IMR-90 (cell line): ENCODE data around the gene CARD10. TPM values are rescaled to one million over a fixed set of nuclear protein-coding genes. Genes with fewer than 3 reads are reported as not detected.

Source experiments
- ATAC-seq: fragments of 200-7000 bp; cut with Tn5 transposase; 2 replicates; pipeline ENCODE4 v1.9.1; 2020; ENCODE audit warnings: low read depth, mild to moderate bottlenecking, moderate library complexity
- BruUV-seq: library from RNA; stranded (reverse); fragments of 400-500 nt; replicated peaks from 2 replicates; lab custom pipeline; 2021; lab: Mats Ljungman, UMichigan
- CTCF ChIA-PET: fragments of 300-600 bp; formaldehyde crosslinking; extraction: SDS; loops from one replicate; lab custom pipeline; 2021; ENCODE audit warnings: antibody characterized with exemption; lab: Yijun Ruan, JAX
- POLR2A ChIA-PET: fragments of 300-600 bp; sonication (Branson Sonifier 250); formaldehyde crosslinking; loops from one replicate; lab custom pipeline; 2022; ENCODE audit warnings: antibody characterized with exemption; ENCODE audit not compliant: unreplicated experiment; lab: Charles Lee
- DNase-seq: peaks from one replicate; pipeline ENCODE4 v3.0.0; 2013
- H2AFZ ChIP-seq: replicated peaks from 2 replicates; pipeline ENCODE3; 2013; ENCODE audit warnings: low read length, mild to moderate bottlenecking; ENCODE audit not compliant: poor library complexity
- H2AK5ac ChIP-seq: 2 replicates; pipeline ENCODE4 v1.6.1; 2013; ENCODE audit warnings: low read depth, low read length, inconsistent platforms
- H2AK9ac ChIP-seq: replicated peaks from 2 replicates; pipeline ENCODE3; 2013; ENCODE audit warnings: mild to moderate bottlenecking, low read depth, low read length, moderate library complexity; ENCODE audit not compliant: poor library complexity
- H2BK120ac ChIP-seq: 2 replicates; pipeline ENCODE4 v1.6.1; 2013; ENCODE audit warnings: low read depth, low read length, inconsistent platforms
- H2BK15ac ChIP-seq: 3 replicates; pipeline ENCODE4 v1.6.1; 2013; ENCODE audit warnings: low read depth, low read length, inconsistent platforms
- H2BK20ac ChIP-seq: 2 replicates; pipeline ENCODE4 v1.6.1; 2013; ENCODE audit warnings: low read depth, mild to moderate bottlenecking, inconsistent platforms, low read length, moderate library complexity
- H2BK5ac ChIP-seq: 2 replicates; pipeline ENCODE4 v1.6.1; 2013; ENCODE audit warnings: mild to moderate bottlenecking, low read depth, low read length, inconsistent platforms; ENCODE audit not compliant: poor library complexity, severe bottlenecking
- H3K14ac ChIP-seq: replicated peaks from 2 replicates; pipeline ENCODE4 v1.6.1; 2013; ENCODE audit warnings: low read depth, low read length, inconsistent platforms
- H3K18ac ChIP-seq: 2 replicates; pipeline ENCODE4 v1.6.1; 2013; ENCODE audit warnings: low read depth, low read length, control low read depth
- H3K23ac ChIP-seq: 2 replicates; pipeline ENCODE4 v1.6.1; 2013; ENCODE audit warnings: low read depth, low read length, inconsistent platforms
- H3K27ac ChIP-seq: 2 replicates; pipeline ENCODE4 v1.5.1; 2013; ENCODE audit warnings: mild to moderate bottlenecking, control low read depth, low read length; ENCODE audit not compliant: insufficient read depth
- H3K27me3 ChIP-seq: 2 replicates; pipeline ENCODE4 v1.6.1; 2013; ENCODE audit warnings: low read length; ENCODE audit not compliant: control insufficient read depth, insufficient read depth
- H3K36me3 ChIP-seq: 2 replicates; pipeline ENCODE4 v1.6.1; 2013; ENCODE audit warnings: low read length, mixed read lengths; ENCODE audit not compliant: control insufficient read depth, insufficient read depth
- H3K4ac ChIP-seq: 2 replicates; pipeline ENCODE4 v1.6.1; 2013; ENCODE audit warnings: low read depth, low read length, inconsistent platforms
- H3K4me1 ChIP-seq: 2 replicates; pipeline ENCODE4 v1.6.1; 2013; ENCODE audit warnings: low read length, mixed read lengths; ENCODE audit not compliant: control insufficient read depth, insufficient read depth
- H3K4me2 ChIP-seq: 2 replicates; pipeline ENCODE4 v1.6.1; 2013; ENCODE audit warnings: low read depth, mild to moderate bottlenecking, control low read depth, low read length, moderate library complexity
- H3K4me3 ChIP-seq: 2 replicates; pipeline ENCODE4 v1.5.1; 2013; ENCODE audit warnings: low read depth, mild to moderate bottlenecking, control low read depth, low read length, moderate library complexity; ENCODE audit not compliant: insufficient read depth
- H3K56ac ChIP-seq: 2 replicates; pipeline ENCODE4 v1.6.1; 2013; ENCODE audit warnings: low read length, inconsistent platforms; ENCODE audit not compliant: insufficient read depth; ENCODE audit errors: extremely low read depth
- H3K79me1 ChIP-seq, 2 experiments: 2 replicates each; pipeline ENCODE4 v1.6.1; 2013; ENCODE audit warnings: low read length in 2 of 2, inconsistent platforms in 1 of 2, low read depth in 1 of 2
- H3K9ac ChIP-seq: 2 replicates; pipeline ENCODE4 v1.6.1; 2013; ENCODE audit warnings: low read depth, low read length, control low read depth
- H3K9me1 ChIP-seq: 2 replicates; pipeline ENCODE4 v1.6.1; 2013; ENCODE audit warnings: low read length, inconsistent platforms; ENCODE audit not compliant: insufficient read depth
- H3K9me3 ChIP-seq: 2 replicates; pipeline ENCODE4 v1.6.1; 2013; ENCODE audit warnings: low read length; ENCODE audit not compliant: control insufficient read depth, insufficient read depth
- H4K20me1 ChIP-seq: 2 replicates; pipeline ENCODE4 v1.6.1; 2013; ENCODE audit warnings: low read length, inconsistent platforms; ENCODE audit not compliant: insufficient read depth
- H4K5ac ChIP-seq: 2 replicates; pipeline ENCODE4 v1.6.1; 2013; ENCODE audit warnings: mild to moderate bottlenecking, low read depth, low read length, control low read depth
- H4K8ac ChIP-seq, 2 experiments: 2 replicates each; pipeline ENCODE4 v1.6.1; 2013; ENCODE audit warnings: low read depth in 2 of 2, low read length in 2 of 2, control low read depth in 1 of 2, inconsistent platforms in 1 of 2
- H4K91ac ChIP-seq: 2 replicates; pipeline ENCODE4 v1.6.1; 2013; ENCODE audit warnings: low read depth, low read length, inconsistent platforms; ENCODE audit not compliant: insufficient read depth
- BHLHE40 ChIP-seq: fragments of 150-350 bp; IDR thresholded peaks from 2 replicates; pipeline ENCODE4 v1.6.1; 2016; ENCODE audit warnings: mild to moderate bottlenecking, low read depth, low read length
- CEBPB ChIP-seq: IDR thresholded peaks from 2 replicates; pipeline ENCODE4 v1.6.1; 2012; ENCODE audit warnings: low read depth, low read length, improper control_type of control experiment
- CHD1 ChIP-seq: IDR thresholded peaks from 2 replicates; pipeline ENCODE4 v1.6.1; 2012; ENCODE audit warnings: low read depth, low read length, improper control_type of control experiment
- CTCF ChIP-seq: conservative IDR thresholded peaks from 2 replicates; pipeline ENCODE4 v1.5.1; 2012; ENCODE audit warnings: mild to moderate bottlenecking, low read depth, low read length, improper control_type of control experiment
- FOS ChIP-seq: fragments of 150-350 bp; IDR thresholded peaks from 2 replicates; pipeline ENCODE4 v1.6.1; 2016; ENCODE audit warnings: low read depth, low read length
- MAFK ChIP-seq: IDR thresholded peaks from 2 replicates; pipeline ENCODE4 v1.6.1; 2012; ENCODE audit warnings: low read depth, low read length, improper control_type of control experiment
- MXI1 ChIP-seq: IDR thresholded peaks from 2 replicates; pipeline ENCODE4 v1.6.1; 2012; ENCODE audit warnings: low read depth, mild to moderate bottlenecking, low read length, moderate library complexity, borderline replicate concordance
- NFE2L2 ChIP-seq: fragments of 150-350 bp; IDR thresholded peaks from 2 replicates; pipeline ENCODE4 v1.6.1; 2016; ENCODE audit warnings: low read depth, mild to moderate bottlenecking, low read length
- POLR2A ChIP-seq: IDR thresholded peaks from 2 replicates; pipeline ENCODE4 v1.6.1; 2012; ENCODE audit warnings: mild to moderate bottlenecking, low read depth, low read length
- RAD21 ChIP-seq: IDR thresholded peaks from 2 replicates; pipeline ENCODE4 v1.6.1; 2012; ENCODE audit warnings: low read length, improper control_type of control experiment
- RCOR1 ChIP-seq: IDR thresholded peaks from 2 replicates; pipeline ENCODE4 v1.6.1; 2012; ENCODE audit warnings: mild to moderate bottlenecking, low read length, improper control_type of control experiment; ENCODE audit not compliant: insufficient replicate concordance
- RFX5 ChIP-seq: IDR thresholded peaks from 2 replicates; pipeline ENCODE4 v1.8.0; 2012; ENCODE audit warnings: low read depth, mild to moderate bottlenecking, low read length, moderate library complexity
- SMC3 ChIP-seq: fragments of 150-350 bp; IDR thresholded peaks from 2 replicates; pipeline ENCODE4 v1.6.1; 2016; ENCODE audit warnings: low read depth, mild to moderate bottlenecking, antibody characterized with exemption, low read length, moderate library complexity
- USF2 ChIP-seq: fragments of 150-350 bp; IDR thresholded peaks from 2 replicates; pipeline ENCODE4 v1.6.1; 2017; ENCODE audit warnings: mild to moderate bottlenecking, antibody characterized with exemption, low read length, low read depth
- WGBS, 2 experiments: methylation state at CpG; one replicate each; pipeline versions ENCODE4 v1.1.5 to v1.1.7; 2013; ENCODE audit warnings: missing lambda C conversion rate in 2 of 2; ENCODE audit not compliant: insufficient read length in 1 of 2; ENCODE audit errors: extremely low coverage in 2 of 2; 5-methylcytosine and 5-hydroxymethylcytosine counted together
- dilution Hi-C: fragments of 300-500 bp; cut with HindIII; formaldehyde crosslinking; loops from one replicate; pipeline ENCODE4 v1.14.3; 2018; ENCODE audit warnings: low sequenced_read_pairs; ENCODE audit not compliant: unreplicated experiment
- in situ Hi-C: fragments of 300-500 bp; cut with MboI; formaldehyde crosslinking; loops from 3 replicates; pipeline ENCODE4 v1.14.3; 2019; ENCODE audit warnings: low sequenced_read_pairs, inconsistent platforms, mixed read lengths
- intact Hi-C: fragments of 100-400 bp; cut with micrococcal nuclease; formaldehyde crosslinking; loops from 2 replicates; pipeline ENCODE4 v1.10.0; 2022
- polyA plus RNA-seq, 3 experiments: library from polyadenylated mRNA; depleted of rRNA; stranded (reverse); fragments of >200 nt; gene quantifications; 2 replicates each; pipeline ENCODE4 v1.2.3, GENCODE V29; 2012; ENCODE audit warnings: low replicate concordance in 1 of 3
- total RNA-seq: library from RNA; depleted of rRNA; stranded (reverse); fragments of >200 nt; gene quantifications from 2 replicates; pipeline ENCODE4 v1.2.3, GENCODE V29; 2012
- TF ChIP-seq, protein P1 (sequence below): fragments of 150-350 bp; IDR thresholded peaks from 2 replicates; pipeline ENCODE4 v1.6.1; 2016; ENCODE audit warnings: low read depth, mild to moderate bottlenecking, low read length, moderate library complexity, borderline replicate concordance

The CARD10 gene
- total and polyA plus RNA-seq, 2 of the 4 experiments (the other 2 are of a cell fraction), result 6.1 to 18.4 TPM

- no peak for ATAC-seq
- H2BK15ac ChIP-seq, result peak overlapping the region; percentile 63; the same call in 2 of the 3 replicates
- H3K4me2 ChIP-seq, result no peak overlapping the region
- no peaks in the 10 kb centered on the region for H3K9me3 ChIP-seq
- 83% methylated on average over 1 of the region's 14 CpGs; no CpG with 5 or more reads in 1 of the 2 experiments for WGBS, 2 experiments
- H4K91ac ChIP-seq, result peak overlapping the region; percentile 87
- H4K5ac ChIP-seq, result peak overlapping the region; percentile 55; the same call in 1 of the 2 replicates
- peak overlapping the region; percentile 66; the same call in 1 of the 2 replicates for H3K18ac ChIP-seq
- peak; percentile 12 for DNase-seq
- H3K79me1 ChIP-seq, result peaks cover 0 to 3% of the 10 kb centered on the region in 2 experiments; a peak in 1 of 4 replicates
- peak overlapping the region; percentile 24 for H2AFZ ChIP-seq
- peak overlapping the region; percentile 90 for H2BK20ac ChIP-seq
- dilution Hi-C loops (no loop called here), in situ Hi-C loops (loop anchor here (5.0 kb wide), 1 partner anchor 139 kb away; no protein-coding TSS in a partner anchor), intact Hi-C loops (loop anchor here (1.0 to 5.0 kb wide), 3 partner anchors 24 to 379 kb away; no protein-coding TSS in a partner anchor)
- H3K27ac ChIP-seq, result peak overlapping the region; percentile 10; the same call in 1 of the 2 replicates
- H3K56ac ChIP-seq, result peak overlapping the region; percentile 26; the same call in 1 of the 2 replicates
- H3K14ac ChIP-seq, result peak overlapping the region; percentile 92
- POLR2A ChIA-PET, result no interaction called here
- H4K20me1 ChIP-seq, result no peaks in the 10 kb centered on the region
- peak overlapping the region; percentile 10 to 63; a peak in 3 of 4 replicates for H4K8ac ChIP-seq
- peak overlapping the region; percentile 90 for H3K4ac ChIP-seq
- no TSS peak for BruUV-seq
- H3K36me3 ChIP-seq, result no peaks in the 10 kb centered on the region
- peak overlapping the region; percentile 89 for H2BK120ac ChIP-seq
- peaks cover 17% of the 10 kb centered on the region for H3K4me1 ChIP-seq
- no peak overlapping the region for H3K4me3 ChIP-seq
- CTCF ChIA-PET, result interaction anchor here (0.5 to 1.2 kb wide), 6 partner anchors 27 to 139 kb away, joined by 3 to 4 read pairs (median 3); no protein-coding TSS in a partner anchor
- H2AK5ac ChIP-seq, result peak overlapping the region; percentile 65
- H3K27me3 ChIP-seq, result peaks cover 4% of the 10 kb centered on the region; the same call in 1 of the 2 replicates
- peaks cover 14% of the 10 kb centered on the region for H3K9me1 ChIP-seq
- no peak overlapping the region for H3K9ac ChIP-seq
- peak overlapping the region; percentile 79; the same call in 1 of the 2 replicates for H3K23ac ChIP-seq
- H2BK5ac ChIP-seq, result peak overlapping the region; percentile 25
- H2AK9ac ChIP-seq, result no peak overlapping the region
- TF ChIP-seq BHLHE40, result no peak
- TF ChIP-seq USF2, result no peak
- TF ChIP-seq RCOR1, result no peak
- TF ChIP-seq, protein P1, sequence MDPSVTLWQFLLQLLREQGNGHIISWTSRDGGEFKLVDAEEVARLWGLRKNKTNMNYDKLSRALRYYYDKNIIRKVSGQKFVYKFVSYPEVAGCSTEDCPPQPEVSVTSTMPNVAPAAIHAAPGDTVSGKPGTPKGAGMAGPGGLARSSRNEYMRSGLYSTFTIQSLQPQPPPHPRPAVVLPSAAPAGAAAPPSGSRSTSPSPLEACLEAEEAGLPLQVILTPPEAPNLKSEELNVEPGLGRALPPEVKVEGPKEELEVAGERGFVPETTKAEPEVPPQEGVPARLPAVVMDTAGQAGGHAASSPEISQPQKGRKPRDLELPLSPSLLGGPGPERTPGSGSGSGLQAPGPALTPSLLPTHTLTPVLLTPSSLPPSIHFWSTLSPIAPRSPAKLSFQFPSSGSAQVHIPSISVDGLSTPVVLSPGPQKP, result no peak
- no peak for TF ChIP-seq SMC3
- no peak for TF ChIP-seq RAD21
- TF ChIP-seq CEBPB, result no peak
- TF ChIP-seq RFX5, result no peak
- TF ChIP-seq FOS, result no peak
- TF ChIP-seq MAFK, result no peak
- no peak for TF ChIP-seq POLR2A
- TF ChIP-seq NFE2L2, result no peak
- TF ChIP-seq CTCF, result no peak
- TF ChIP-seq MXI1, result no peak
- TF ChIP-seq CHD1, result no peak
Observed at GRCh38 chr22:37455896-37456295, 63.3 kb downstream of the CARD10 start.
